Daoy (cell line): ENCODE measurements around the gene SIX5. TPM values are rescaled to one million over a fixed set of nuclear protein-coding genes. Genes with fewer than 3 reads are reported as not detected.
"Not testable (repeated sequence)": the region's sequence is repeated elsewhere in the genome, so short reads cannot be mapped to it uniquely, and the experiment has no call there.

Source experiments
- DNase-seq: peaks from one replicate; pipeline ENCODE4 v3.0.0-alpha.2; 2015; ENCODE audit warnings: low read depth
- total RNA-seq: library from RNA; depleted of rRNA; stranded (reverse); fragments of >200 nt; shearing (Covaris generic); gene quantifications from 2 replicates; pipeline ENCODE4 v1.2.3, GENCODE V29; 2014

SIX5 gene
- total RNA-seq, 1 experiment from 2014 or later = 9.5 TPM

- no peak for DNase-seq
Observed at GRCh38 chr19:45754323-45754722, 14.7 kb downstream of the SIX5 start.

- DNase-seq = no peak
Observed at GRCh38 chr19:45753548-45753947, 15.5 kb downstream of the SIX5 start.

- peak; percentile 44 for DNase-seq
Observed at GRCh38 chr19:45752639-45753038, 16.4 kb downstream of the SIX5 start.

- not testable (repeated sequence) for DNase-seq
Observed at GRCh38 chr19:45751483-45751882, 17.6 kb downstream of the SIX5 start.

- no peak for DNase-seq
Observed at GRCh38 chr19:45747513-45747912, 21.5 kb downstream of the SIX5 start.

- no peak for DNase-seq
Observed at GRCh38 chr19:45746866-45747265, 22.2 kb downstream of the SIX5 start.

- no peak for DNase-seq
Observed at GRCh38 chr19:45745606-45746005, 23.4 kb downstream of the SIX5 start.

- no peak for DNase-seq
Observed at GRCh38 chr19:45742969-45743368, 26.1 kb downstream of the SIX5 start.

GRCh38 chr19:45739498-45740439, 29.3 kb downstream of the SIX5 start:
- DNase-seq = peak; percentile 29

- DNase-seq = no peak
Observed at GRCh38 chr19:45733160-45733810, 35.8 kb downstream of the SIX5 start, which contains the start of gene MEIOSIN. Gene MEIOSIN (plus strand): TSS chr19:45733439. CDS start chr19:45735377, 1,938 bp downstream.

- DNase-seq = peak; percentile 99
Observed at GRCh38 chr19:45730368-45731288, 38.4 kb downstream of the SIX5 start, which contains the start of gene FBXO46. Gene FBXO46 (minus strand): TSS chr19:45730896. CDS start chr19:45713495, 17,401 bp downstream.

- DNase-seq = peak; percentile 34
Observed at GRCh38 chr19:45729800-45730290, 39.2 kb downstream of the SIX5 start.

GRCh38 chr19:45728683-45729082, 40.4 kb downstream of the SIX5 start:
- not testable (repeated sequence) for DNase-seq

- not testable (repeated sequence) for DNase-seq
Observed at GRCh38 chr19:45720065-45720464, 49.0 kb downstream of the SIX5 start.

GRCh38 chr19:45717983-45718650, 50.9 kb downstream of the SIX5 start:
- no peak for DNase-seq

- DNase-seq = peak; percentile 100
Observed at GRCh38 chr19:45717131-45717982, 51.7 kb downstream of the SIX5 start.

GRCh38 chr19:45716359-45717130, 52.5 kb downstream of the SIX5 start:
- peak; percentile 24 for DNase-seq

- DNase-seq = no peak
Observed at GRCh38 chr19:45715139-45715538, 53.9 kb downstream of the SIX5 start.
